Adrenal gland (tissue), 12 donors: ENCODE data around the gene RSF1. TPM values are rescaled to one million over a fixed set of nuclear protein-coding genes. Genes with fewer than 3 reads are reported as not detected.

Experiments used
- DNase-seq, 7 donors: peaks; one replicate each; pipeline ENCODE4 v3.0.0-alpha.2; 2019 to 2020
- H3K27ac ChIP-seq, 5 donors: fragments of 200-600 bp; sonication (generic) in 4 of 5; 1 replicate in 3 of 5; 2 replicates in 2 of 5; pipeline versions ENCODE4 v1.5.1 to v1.8.0; 2016 to 2020; ENCODE audit warnings: mild to moderate bottlenecking in 1 of 5
- H3K27me3 ChIP-seq: fragments of 200-600 bp; 2 replicates; pipeline ENCODE4 v1.8.0; 2021
- H3K36me3 ChIP-seq, 2 donors: fragments of 200-600 bp; replicated peaks in 1 of 2; 1 replicate in 1 of 2; 2 replicates in 1 of 2; pipeline versions ENCODE4 v1.5.1 to v1.8.0; 2018 to 2022
- H3K4me1 ChIP-seq, 2 donors: fragments of 200-600 bp; replicated peaks in 1 of 2; 1 replicate in 1 of 2; 2 replicates in 1 of 2; pipeline versions ENCODE4 v1.5.1 to v1.8.0; 2018 to 2021
- H3K4me3 ChIP-seq, 4 donors: fragments of 200-600 bp; sonication (generic) in 3 of 4; one replicate each; pipeline ENCODE4 v1.5.1; 2016 to 2018
- H3K9me3 ChIP-seq, 3 donors: fragments of 200-600 bp; sonication (generic) in 1 of 3; replicated peaks in 1 of 3; 1 replicate in 2 of 3; 2 replicates in 1 of 3; pipeline versions ENCODE4 v1.5.1 to v1.8.0; 2016 to 2021
- POLR2A ChIP-seq, 2 donors: fragments of 450-650 bp; IDR thresholded peaks; one replicate each; pipeline ENCODE4 v1.6.1; 2017; ENCODE audit warnings: antibody characterized with exemption in 2 of 2, mild to moderate bottlenecking in 2 of 2, moderate library complexity in 1 of 2
- WGBS, 4 donors: extraction: QIAGEN DNeasy Blood & Tissue Kit in 2 of 4; methylation state at CpG; one replicate each; pipeline versions ENCODE4 v1.1.5 to v1.1.7; 2013 to 2017; 5-methylcytosine and 5-hydroxymethylcytosine counted together
- intact Hi-C, 2 donors: fragments of 100-400 bp; cut with DNase I; formaldehyde crosslinking; loops; one replicate each; pipeline versions ENCODE4 v1.14.1 to v1.15.0; 2022 to 2023
- polyA plus RNA-seq, 3 donors: library from polyadenylated mRNA; stranded (reverse); fragments of 200-250 nt in 2 of 3; fragments of 350-450 nt in 1 of 3; fragmentation: Illumina TruSeq in 1 of 3; extraction: RNeasy Lipid Tissue Mini Kit (QIAGEN cat#74804) in 1 of 3; gene quantifications; one replicate each; pipeline ENCODE4 v1.2.3, GENCODE V29; 2013 to 2014
- total RNA-seq, 9 donors: library from RNA; depleted of rRNA in 4 of 9; stranded (reverse); fragments of >200 nt in 4 of 9; fragments of 120-200 nt in 1 of 9; fragmentation: NEBNext Ultra II Directional in 1 of 9; extraction: Animal tissue kit (Norgen Biotek cat#: 25700) in 1 of 9; gene quantifications; one replicate each; pipeline versions ENCODE4 v1.1.0 to v1.2.4, GENCODE V29; 2013 to 2023
- TF ChIP-seq, protein P1 (sequence below), 6 experiments: fragments of 450-650 bp in 4 of 6; fragments of 200-600 bp in 2 of 6; sonication (generic) in 1 of 6; IDR thresholded peaks; 1 replicate in 5 of 6; 2 replicates in 1 of 6; pipeline versions ENCODE4 v1.5.1 to v1.8.0; 2016 to 2021; ENCODE audit warnings: antibody characterized with exemption in 6 of 6, mild to moderate bottlenecking in 2 of 6, moderate library complexity in 1 of 6
- donor health status: healthy with polysubstance abuse.
- donor health status: Bipolar disorder and iron deficiency.
- donor health status: DM: yes; HTN: yes; CAD: no.
- donor health status: DM: no; HTN: no; CAD: no.
- donor health status: DM: no; HTN: no; CAD: no.
- donor health status: DM: yes; HTN: yes; CAD: no.

The RSF1 gene
- total and polyA plus RNA-seq, 12 donors, result 12.7 to 108 (median 66.9) TPM

GRCh38 chr11:77821349-77821851, 878 bp upstream of the RSF1 start:
- Histone ChIP-seq H3K27ac (peak overlapping the region; percentile 24 to 95 (median 86)), H3K27me3 (no peaks in the 10 kb centered on the region), H3K36me3 (no peaks in the 10 kb centered on the region), H3K4me1 (peaks cover 18 to 61% of the 10 kb centered on the region in 2 donors), H3K4me3 (peak overlapping the region; percentile 45 to 99 (median 76)), H3K9me3 (no peaks in the 10 kb centered on the region)
- WGBS, 4 donors, result 0 to 1% (median 1%) methylated on average over 16 of the region's 16 CpGs
- peak; percentile 44 to 64 (median 51) for DNase-seq
- intact Hi-C loops, result loop anchor here in 1 of 2 donors (10.0 kb wide), 1 partner anchor 173 kb away; the partner anchor contains the start of gene INTS4
- TF ChIP-seq, protein P1, sequence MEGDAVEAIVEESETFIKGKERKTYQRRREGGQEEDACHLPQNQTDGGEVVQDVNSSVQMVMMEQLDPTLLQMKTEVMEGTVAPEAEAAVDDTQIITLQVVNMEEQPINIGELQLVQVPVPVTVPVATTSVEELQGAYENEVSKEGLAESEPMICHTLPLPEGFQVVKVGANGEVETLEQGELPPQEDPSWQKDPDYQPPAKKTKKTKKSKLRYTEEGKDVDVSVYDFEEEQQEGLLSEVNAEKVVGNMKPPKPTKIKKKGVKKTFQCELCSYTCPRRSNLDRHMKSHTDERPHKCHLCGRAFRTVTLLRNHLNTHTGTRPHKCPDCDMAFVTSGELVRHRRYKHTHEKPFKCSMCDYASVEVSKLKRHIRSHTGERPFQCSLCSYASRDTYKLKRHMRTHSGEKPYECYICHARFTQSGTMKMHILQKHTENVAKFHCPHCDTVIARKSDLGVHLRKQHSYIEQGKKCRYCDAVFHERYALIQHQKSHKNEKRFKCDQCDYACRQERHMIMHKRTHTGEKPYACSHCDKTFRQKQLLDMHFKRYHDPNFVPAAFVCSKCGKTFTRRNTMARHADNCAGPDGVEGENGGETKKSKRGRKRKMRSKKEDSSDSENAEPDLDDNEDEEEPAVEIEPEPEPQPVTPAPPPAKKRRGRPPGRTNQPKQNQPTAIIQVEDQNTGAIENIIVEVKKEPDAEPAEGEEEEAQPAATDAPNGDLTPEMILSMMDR (IDR thresholded peaks at IDR 0.05), result no peak
- no peak for TF ChIP-seq POLR2A (IDR thresholded peaks at IDR 0.05)

DNA sequence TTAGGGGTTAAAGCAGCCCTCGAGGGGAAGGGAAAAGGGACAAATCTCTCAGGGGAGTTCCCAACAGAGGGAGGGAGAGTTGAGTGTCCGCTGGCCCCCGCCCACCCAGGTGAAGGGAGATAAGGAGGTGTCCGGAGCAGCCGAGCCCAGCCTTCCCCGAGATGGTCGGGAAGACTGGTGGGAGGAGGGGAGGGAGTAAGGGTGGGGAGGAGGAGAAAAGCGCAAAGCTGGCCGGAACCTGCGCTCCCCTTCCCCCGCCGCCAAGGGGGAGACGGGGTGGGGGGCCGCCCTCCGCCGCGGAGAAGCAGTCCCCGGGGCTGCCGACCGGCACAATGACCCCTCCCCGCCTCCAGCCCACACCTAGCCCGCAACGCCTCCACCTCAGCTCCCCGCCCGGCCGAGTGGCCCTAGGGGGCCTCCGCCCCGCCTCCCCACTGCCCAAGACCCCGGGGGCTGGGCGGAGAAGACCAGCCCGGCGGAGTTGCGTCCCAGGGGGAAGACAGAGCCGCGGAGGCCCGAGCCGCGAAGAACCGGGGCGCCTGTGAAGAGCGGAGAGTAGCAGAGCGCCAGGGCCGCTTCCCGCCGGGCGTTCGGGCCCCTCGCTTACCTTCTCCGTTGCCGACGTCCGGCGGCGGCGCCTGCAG, 479 bp downstream of the RSF1 start:
- TF ChIP-seq POLR2A (IDR thresholded peaks at IDR 0.05), result no peak
- TF ChIP-seq, protein P1 (IDR thresholded peaks at IDR 0.05), result no peak
- peaks cover 18 to 69% of the 10 kb centered on the region in 2 donors for H3K4me1 ChIP-seq
- H3K36me3 ChIP-seq, result no peaks in the 10 kb centered on the region
- intact Hi-C loops, result loop anchor here in 1 of 2 donors (10.0 kb wide), 1 partner anchor 175 kb away; the partner anchor contains the start of gene INTS4
- peak overlapping the region; percentile 85 to 99 (median 90) for H3K4me3 ChIP-seq
- no peaks in the 10 kb centered on the region for H3K9me3 ChIP-seq
- WGBS, 4 donors, result 1 to 2% (median 1%) methylated on average over 7 to 55 of the region's 55 CpGs
- peak; percentile 47 to 79 (median 61) for DNase-seq
- no peaks in the 10 kb centered on the region for H3K27me3 ChIP-seq
- H3K27ac ChIP-seq, result peak overlapping the region; percentile 83 to 95 (median 89)

DNA sequence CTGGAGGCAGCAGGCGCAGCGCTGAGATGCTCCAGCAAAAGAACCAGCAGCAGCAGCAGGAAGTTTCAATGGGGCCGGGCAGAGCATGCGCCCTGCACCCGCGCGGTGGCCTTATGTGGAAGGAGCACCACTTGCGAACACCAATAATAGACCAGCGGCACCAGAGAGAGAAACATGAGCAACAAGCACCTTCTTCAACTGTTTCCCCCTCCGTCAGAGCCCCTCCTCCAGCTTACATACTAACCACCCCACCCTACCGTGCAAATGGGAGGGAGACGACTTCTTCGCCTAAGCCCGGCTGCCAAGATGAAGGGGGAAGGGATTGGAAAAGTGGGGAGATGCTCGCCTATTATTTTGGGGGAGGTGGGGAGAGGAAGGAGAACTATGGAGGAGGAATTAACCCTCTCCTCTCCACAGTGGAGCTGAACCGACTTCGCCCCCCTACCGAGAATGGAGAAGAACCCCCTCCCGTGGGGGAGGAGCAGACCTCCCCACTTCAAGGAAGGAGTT, 1.1 kb downstream of the RSF1 start:
- intact Hi-C loops, result no loop called here
- Histone ChIP-seq H3K9me3 (no peaks in the 10 kb centered on the region), H3K4me1 (peaks cover 18 to 64% of the 10 kb centered on the region in 2 donors), H3K27ac (peak overlapping the region; percentile 83 to 95 (median 89)), H3K36me3 (no peaks in the 10 kb centered on the region), H3K27me3 (no peaks in the 10 kb centered on the region), H3K4me3 (peak overlapping the region; percentile 85 to 99 (median 90))
- DNase-seq, result peak; percentile 83 to 94 (median 89)
- 0 to 1% (median 0%) methylated on average over 16 to 19 of the region's 19 CpGs for WGBS, 4 donors
- TF ChIP-seq POLR2A (IDR thresholded peaks at IDR 0.05), result peak; percentile 41 to 90
- TF ChIP-seq, protein P1 (IDR thresholded peaks at IDR 0.05), result peak in 5 of 6 experiments; percentile 24 to 60 (median 34)

GRCh38 chr11:77815459-77815858, 5.1 kb downstream of the RSF1 start:
- 41 to 70% (median 50%) methylated on average over 1 of the region's 1 CpG for WGBS, 4 donors
- Histone ChIP-seq H3K36me3 (peaks cover 0 to 8% of the 10 kb centered on the region in 2 donors), H3K4me3 (no peak overlapping the region), H3K9me3 (no peaks in the 10 kb centered on the region), H3K4me1 (peaks cover 9 to 38% of the 10 kb centered on the region in 2 donors), H3K27ac (no peak overlapping the region), H3K27me3 (no peaks in the 10 kb centered on the region)
- no peak for DNase-seq
- TF ChIP-seq, protein P1 (IDR thresholded peaks at IDR 0.05), result no peak
- no peak for TF ChIP-seq POLR2A (IDR thresholded peaks at IDR 0.05)
- intact Hi-C loops, result no loop called here
